Measurements from ENCODE around the gene DOCK4. TPM values are rescaled to one million over a fixed set of nuclear protein-coding genes. Genes with fewer than 3 reads are reported as not detected.

DOCK4 gene
- total and polyA plus RNA-seq, 2 of the 8 experiments (the other 6 are each of a cell fraction or from before 2014, with no cell fraction given): 5.1 to 23.6 TPM

DNA sequence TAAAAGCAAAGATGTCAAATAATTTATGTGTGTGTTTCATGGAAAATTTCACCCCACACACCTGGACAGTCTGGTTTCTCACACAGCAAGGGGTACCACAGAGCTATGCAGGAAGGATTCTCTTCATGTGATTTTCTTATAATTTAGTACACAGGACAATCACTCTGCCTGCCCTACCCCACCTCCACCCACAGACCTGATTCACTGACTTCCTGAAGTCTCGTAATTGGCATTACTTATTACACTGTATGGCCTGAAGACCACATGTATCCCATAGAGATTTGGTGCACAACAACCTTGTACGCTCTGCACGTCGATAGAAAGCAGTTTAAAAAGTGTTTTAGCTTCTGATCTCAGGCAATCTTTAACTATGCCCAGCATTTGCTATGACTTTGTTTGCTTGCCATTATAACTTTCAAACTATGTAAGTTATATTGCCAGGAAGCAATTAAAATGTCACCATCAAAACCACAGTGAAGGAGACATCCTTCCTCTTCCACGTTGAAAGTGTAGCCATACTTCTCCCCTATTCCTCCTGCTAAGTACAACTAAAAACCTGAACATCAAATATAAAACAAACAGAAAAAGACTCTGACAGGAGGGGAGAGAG is 364.5 kb downstream of the DOCK4 start (continued):
- TF ChIP-seq HDAC6 (IDR thresholded peaks at IDR 0.05; ENCODE audit: low read depth, low read length) (no peak), RAD21 (IDR thresholded peaks at IDR 0.05 in 1 of 2, conservative IDR thresholded peaks at IDR 0.05 in 1 of 2; ENCODE audit: low read depth in 2 of 2, low read length in 2 of 2) (no peak)

All from H1 (cell line).